HepG2 (cell line): ENCODE data around the gene KLF13. TPM values are rescaled to one million over a fixed set of nuclear protein-coding genes. Genes with fewer than 3 reads are reported as not detected.
A peak's percentile ranks its signal among the peaks of the same experiment; 100 is the strongest.

Experiments used
- ATAC-seq: fragments of 200-7000 bp; cut with Tn5 transposase; 3 replicates; pipeline ENCODE4 v1.9.1; 2020; ENCODE audit warnings: mild to moderate bottlenecking, moderate library complexity
- BruUV-seq: library from RNA; stranded (reverse); fragments of 400-500 nt; replicated peaks from 2 replicates; lab custom pipeline; 2021; lab: Mats Ljungman, UMichigan
- CTCF ChIA-PET: fragments of 300-600 bp; formaldehyde crosslinking; extraction: SDS; loops from one replicate; lab custom pipeline; 2021; ENCODE audit warnings: low total read pairs, inconsistent platforms, low intra/inter-chr PET ratio; lab: Yijun Ruan, JAX
- POLR2A ChIA-PET: fragments of 350-600 bp; sonication (Branson Sonifier 250); formaldehyde crosslinking; loops from one replicate; lab custom pipeline; 2020; ENCODE audit warnings: antibody characterized with exemption, inconsistent platforms; lab: Yijun Ruan, JAX
- DNase-seq: peaks from one replicate; pipeline ENCODE4 v3.0.0-alpha.2; 2015; ENCODE audit warnings: low spot score
- FAIRE-seq: peaks from 3 replicates; lab custom pipeline; 2011; peaks lifted over from hg19 to GRCh38; lab: Jason Lieb, UNC
- H2AFZ ChIP-seq: one replicate; pipeline ENCODE4 v1.6.1; 2011; ENCODE audit warnings: low read length, inconsistent platforms
- H3K27ac ChIP-seq: fragments of 300-600 bp; 3 replicates; pipeline ENCODE4 v1.8.0; 2011; ENCODE audit warnings: mixed run types, mild to moderate bottlenecking, mixed read lengths, low read length, inconsistent platforms; ENCODE audit not compliant: insufficient read depth; ENCODE audit errors: extremely low read length
- H3K27me3 ChIP-seq, 2 experiments: fragments of 200-600 bp in 1 of 2; 2 replicates in 1 of 2; 3 replicates in 1 of 2; pipeline versions ENCODE4 v1.6.0 to v1.8.0; 2011; ENCODE audit warnings: low read length in 2 of 2, mild to moderate bottlenecking in 2 of 2, moderate library complexity in 2 of 2, inconsistent platforms in 1 of 2; ENCODE audit not compliant: insufficient read depth in 2 of 2, control insufficient read depth in 1 of 2
- H3K36me3 ChIP-seq, 2 experiments: fragments of 200-600 bp in 1 of 2; replicated peaks in 1 of 2; 2 replicates in 1 of 2; 3 replicates in 1 of 2; pipeline versions ENCODE4 v1.5.1 to v1.8.0; 2011; ENCODE audit warnings: low read length in 2 of 2, inconsistent platforms in 1 of 2; ENCODE audit not compliant: insufficient read depth in 2 of 2, control insufficient read depth in 1 of 2
- H3K4me1 ChIP-seq: 2 replicates; pipeline ENCODE4 v1.5.1; 2012; ENCODE audit warnings: low read length, inconsistent platforms; ENCODE audit not compliant: insufficient read depth
- H3K4me2 ChIP-seq: 2 replicates; pipeline ENCODE4 v1.6.0; 2011; ENCODE audit warnings: low read depth, low read length, inconsistent platforms
- H3K4me3 ChIP-seq, 3 experiments: fragments of 200-600 bp in 1 of 3; sonication (generic), shearing (Covaris generic) in 1 of 3; replicated peaks in 1 of 3; 2 replicates each; pipeline ENCODE4 v1.5.1; 2011 to 2016; ENCODE audit warnings: low read length in 3 of 3, inconsistent platforms in 2 of 3, low read depth in 2 of 3, mild to moderate bottlenecking in 2 of 3, control low read depth in 1 of 3, mixed read lengths in 1 of 3; ENCODE audit not compliant: insufficient read depth in 1 of 3
- H3K79me2 ChIP-seq: one replicate; pipeline ENCODE4 v1.6.1; 2011; ENCODE audit warnings: low read length, inconsistent platforms; ENCODE audit not compliant: insufficient read depth
- H3K9ac ChIP-seq: 2 replicates; pipeline ENCODE4 v1.6.0; 2011; ENCODE audit warnings: mild to moderate bottlenecking, low read depth, low read length, inconsistent platforms; ENCODE audit not compliant: insufficient read depth
- H3K9me3 ChIP-seq: 2 replicates; pipeline ENCODE4 v1.5.1; 2012; ENCODE audit warnings: mild to moderate bottlenecking, low read length
- H4K20me1 ChIP-seq: 2 replicates; pipeline ENCODE4 v1.6.0; 2011; ENCODE audit warnings: inconsistent platforms, mild to moderate bottlenecking, low read length, moderate library complexity; ENCODE audit not compliant: insufficient read depth
- ATF1 ChIP-seq: IDR thresholded peaks from 2 replicates; pipeline ENCODE4 v1.6.1; 2016; ENCODE audit warnings: mild to moderate bottlenecking, control low read depth
- CHCHD3 ChIP-seq: sonication (generic); formaldehyde crosslinking; IDR thresholded peaks from 2 replicates; pipeline ENCODE4 v1.8.0; 2022; ENCODE audit warnings: mild to moderate bottlenecking, missing genetic modification reagents, moderate library complexity
- CREM ChIP-seq, 2 experiments: sonication (generic) in 1 of 2; formaldehyde crosslinking in 1 of 2; IDR thresholded peaks; 2 replicates each; pipeline versions ENCODE4 v1.4.0 to v1.6.1; 2016 to 2020; ENCODE audit warnings: antibody characterized with exemption in 1 of 2, mild to moderate bottlenecking in 1 of 2, missing genetic modification reagents in 1 of 2
- FOSL2 ChIP-seq: sonication (generic); formaldehyde crosslinking; IDR thresholded peaks from 2 replicates; pipeline ENCODE4 v1.4.0; 2020; ENCODE audit warnings: missing genetic modification reagents
- ISX ChIP-seq: sonication (generic); formaldehyde crosslinking; conservative IDR thresholded peaks from 2 replicates; pipeline ENCODE4 v1.5.0; 2020; ENCODE audit warnings: missing genetic modification reagents
- MAFF ChIP-seq: IDR thresholded peaks from 2 replicates; pipeline ENCODE4 v1.6.1; 2011; ENCODE audit warnings: low read depth, low read length, improper control_type of control experiment
- MED13 ChIP-seq: sonication (generic); formaldehyde crosslinking; IDR thresholded peaks from 2 replicates; pipeline ENCODE4 v1.5.0; 2020; ENCODE audit warnings: missing genetic modification reagents
- MEIS2 ChIP-seq: sonication (generic); formaldehyde crosslinking; IDR thresholded peaks from 2 replicates; pipeline ENCODE4 v1.9.0; 2021; ENCODE audit warnings: mild to moderate bottlenecking, missing genetic modification reagents
- NFE2 ChIP-seq: sonication (generic); formaldehyde crosslinking; IDR thresholded peaks from 2 replicates; pipeline ENCODE4 v1.4.0; 2020; ENCODE audit warnings: missing genetic modification reagents
- TOE1 ChIP-seq: sonication (generic); formaldehyde crosslinking; IDR thresholded peaks from 2 replicates; pipeline ENCODE4 v1.4.0; 2020; ENCODE audit warnings: mild to moderate bottlenecking, missing genetic modification reagents
- TP53 ChIP-seq: sonication (generic); formaldehyde crosslinking; conservative IDR thresholded peaks from 2 replicates; pipeline ENCODE4 v1.4.0; 2020; ENCODE audit warnings: missing genetic modification reagents
- ZBTB8A ChIP-seq: sonication (generic); formaldehyde crosslinking; IDR thresholded peaks from 2 replicates; pipeline ENCODE4 v1.4.0; 2020; ENCODE audit warnings: mild to moderate bottlenecking, low read depth, missing genetic modification reagents, borderline replicate concordance
- ZMYM3 ChIP-seq: sonication (generic); formaldehyde crosslinking; IDR thresholded peaks from 2 replicates; pipeline ENCODE4 v1.5.1; 2020; ENCODE audit warnings: mild to moderate bottlenecking, missing genetic modification reagents
- ZNF10 ChIP-seq: sonication (generic); formaldehyde crosslinking; IDR thresholded peaks from 2 replicates; pipeline ENCODE4 v1.4.0; 2020; ENCODE audit warnings: mild to moderate bottlenecking, low read depth, missing genetic modification reagents, borderline replicate concordance
- ZNF367 ChIP-seq: sonication (generic); formaldehyde crosslinking; IDR thresholded peaks from 2 replicates; pipeline ENCODE4 v1.4.0; 2020; ENCODE audit warnings: missing genetic modification reagents, borderline replicate concordance
- ZNF556 ChIP-seq: sonication (generic); formaldehyde crosslinking; IDR thresholded peaks from 2 replicates; pipeline ENCODE4 v1.4.0; 2020; ENCODE audit warnings: mild to moderate bottlenecking, missing genetic modification reagents, borderline replicate concordance
- ZNF737 ChIP-seq: sonication (generic); formaldehyde crosslinking; IDR thresholded peaks from 2 replicates; pipeline ENCODE4 v1.5.0; 2020; ENCODE audit warnings: missing genetic modification reagents, mild to moderate bottlenecking, borderline replicate concordance
- ZNF839 ChIP-seq: sonication (generic); formaldehyde crosslinking; IDR thresholded peaks from 2 replicates; pipeline ENCODE4 v1.4.0; 2020; ENCODE audit warnings: missing genetic modification reagents, mild to moderate bottlenecking, borderline replicate concordance
- WGBS: methylation state at CpG from one replicate; pipeline ENCODE4 v1.1.6; 2017; ENCODE audit warnings: low lambda C conversion rate; 5-methylcytosine and 5-hydroxymethylcytosine counted together
- in situ Hi-C: cut with HindIII; loops from 2 replicates; pipeline ENCODE4 v1.10.0; 2017; ENCODE audit warnings: low pct_unique_long_range_greater_than_20kb; ENCODE audit not compliant: extremely low pct_ligation_motif_present
- intact Hi-C: fragments of 100-400 bp; cut with micrococcal nuclease; formaldehyde crosslinking; loops from one replicate; pipeline ENCODE4 v1.10.0; 2022; ENCODE audit not compliant: unreplicated experiment
- polyA plus RNA-seq, 8 experiments: library from polyadenylated mRNA; depleted of rRNA in 3 of 8; stranded (reverse) in 7 of 8; unstranded in 1 of 8; fragments of >200 nt; fragmentation: Illumina TruSeq in 4 of 8; extraction: Trizol in 4 of 8; gene quantifications; 2 replicates each; pipeline versions ENCODE4 v1.2.1 to v1.2.3, GENCODE V29; 2011 to 2016; ENCODE audit warnings: low read depth in 4 of 8, missing spikeins in 1 of 8, mixed read lengths in 1 of 8; ENCODE audit not compliant: insufficient read depth in 1 of 8
- total RNA-seq, 5 experiments: library from RNA; depleted of rRNA; stranded (reverse); fragments of >200 nt; fragmentation: Illumina TruSeq; extraction: Trizol; gene quantifications; 2 replicates each; pipeline ENCODE4 v1.2.3, GENCODE V29; 2016; ENCODE audit warnings: low read depth in 1 of 5
- TF ChIP-seq, protein P1 (sequence below): IDR thresholded peaks from 2 replicates; pipeline ENCODE4 v1.6.1; 2018; ENCODE audit warnings: missing genetic modification reagents, mild to moderate bottlenecking, missing compliant biosample characterization

Gene KLF13
- total and polyA plus RNA-seq, 2 of the 13 experiments (the other 11 are each of a cell fraction or from before 2014, with no cell fraction given) = 16.8 to 25.1 TPM

DNA sequence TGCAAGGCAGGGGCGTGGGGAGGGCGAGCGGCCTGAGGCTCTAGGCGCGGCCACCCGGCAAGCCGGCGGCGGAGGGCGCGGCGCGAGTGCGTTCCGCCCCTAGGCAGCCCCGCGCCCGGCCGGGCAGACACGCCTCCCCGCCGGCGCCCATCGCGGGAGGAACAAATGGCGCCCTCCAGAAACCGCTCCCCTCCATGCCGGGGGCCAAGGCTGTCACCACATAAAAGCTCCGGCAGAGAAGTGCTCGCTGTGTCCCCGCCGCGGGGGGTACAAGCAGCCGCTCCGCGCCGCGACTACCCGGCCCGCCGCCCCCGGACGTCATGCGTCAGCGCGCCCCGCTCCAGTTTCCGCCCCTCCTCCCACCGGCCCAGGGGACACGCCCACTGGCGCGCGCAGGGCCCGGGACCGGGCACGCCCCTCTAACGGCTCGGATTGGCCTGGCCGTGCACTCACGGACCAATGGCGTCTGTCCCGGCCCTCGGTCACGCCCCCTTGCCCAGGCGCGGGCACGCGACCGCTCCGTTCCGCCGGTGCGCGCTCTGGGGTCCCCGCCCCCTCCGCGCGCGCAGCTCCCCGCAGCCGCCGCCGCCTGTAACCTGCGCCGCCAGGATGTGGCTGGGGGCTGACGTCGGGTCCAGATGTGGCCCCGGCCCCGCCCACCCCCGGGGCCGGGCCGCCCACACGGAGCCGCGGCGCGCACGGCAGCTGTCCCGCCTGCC, at the start of gene KLF13 (continued):
- TF ChIP-seq ZNF10 (no peak), FOSL2 (CRISPR knock-in tag) (peak; percentile 29; the same call in 1 of the 2 replicates), ZNF839 (no peak), ZNF737 (CRISPR knock-in tag) (no peak), CHCHD3 (CRISPR knock-in tag) (no peak), ISX (CRISPR knock-in tag) (no peak), ATF1 (CRISPR knock-in tag) (no peak), CREM (IDR thresholded peaks at IDR 0.05) (no peak), CREM (CRISPR knock-in tag; IDR thresholded peaks at IDR 0.05) (no peak), NFE2 (CRISPR knock-in tag) (no peak), ZNF556 (no peak), TP53 (no peak)
- TF ChIP-seq, protein P1, sequence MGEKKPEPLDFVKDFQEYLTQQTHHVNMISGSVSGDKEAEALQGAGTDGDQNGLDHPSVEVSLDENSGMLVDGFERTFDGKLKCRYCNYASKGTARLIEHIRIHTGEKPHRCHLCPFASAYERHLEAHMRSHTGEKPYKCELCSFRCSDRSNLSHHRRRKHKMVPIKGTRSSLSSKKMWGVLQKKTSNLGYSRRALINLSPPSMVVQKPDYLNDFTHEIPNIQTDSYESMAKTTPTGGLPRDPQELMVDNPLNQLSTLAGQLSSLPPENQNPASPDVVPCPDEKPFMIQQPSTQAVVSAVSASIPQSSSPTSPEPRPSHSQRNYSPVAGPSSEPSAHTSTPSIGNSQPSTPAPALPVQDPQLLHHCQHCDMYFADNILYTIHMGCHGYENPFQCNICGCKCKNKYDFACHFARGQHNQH (CRISPR knock-in tag) = peak; percentile 28; the same call in 1 of the 2 replicates

- FAIRE-seq = no peak
- in situ Hi-C loops (no loop called here), intact Hi-C loops (no loop called here)
- no peak overlapping the region for H2AFZ ChIP-seq
- ATAC-seq = no peak
- no peak for DNase-seq
- no peaks in the 10 kb centered on the region for H4K20me1 ChIP-seq
- ChIA-PET CTCF (no interaction called here), POLR2A (no interaction called here)
- H3K9me3 ChIP-seq = no peaks in the 10 kb centered on the region
- BruUV-seq = no TSS peak
- no peak overlapping the region for H3K4me3 ChIP-seq
- no peaks in the 10 kb centered on the region for H3K27me3 ChIP-seq
- no peak overlapping the region for H3K9ac ChIP-seq
- no peaks in the 10 kb centered on the region for H3K36me3 ChIP-seq
- no peak for TF ChIP-seq MAFF
- TF ChIP-seq MED13 (CRISPR knock-in tag) = no peak
- TF ChIP-seq ZMYM3 (CRISPR knock-in tag) = no peak
- TF ChIP-seq TOE1 = no peak
- no peak for TF ChIP-seq ZNF367 (CRISPR knock-in tag)
- no peak for TF ChIP-seq MEIS2 (CRISPR knock-in tag)
- no peak for TF ChIP-seq ZBTB8A
- no peak overlapping the region for H3K27ac ChIP-seq
- H3K79me2 ChIP-seq = no peaks in the 10 kb centered on the region
- no peak overlapping the region for H3K4me2 ChIP-seq
- 77% methylated on average over 3 of the region's 4 CpGs for WGBS
- peaks cover 51% of the 10 kb centered on the region for H3K4me1 ChIP-seq
Observed at GRCh38 chr15:31277335-31278060, 49.1 kb upstream of the KLF13 start.
